ENCODE measurements around the gene GTF2B.
"Not testable (repeated sequence)": the region's sequence is repeated elsewhere in the genome, so short reads cannot be mapped to it uniquely, and the experiment has no call there.

Gene GTF2B

GRCh38 chr1:88880717-88881116, 10.7 kb downstream of the GTF2B start:
- not testable (repeated sequence) for DNase-seq

- DNase-seq = no peak
These were observed 12.6 kb downstream of the GTF2B start for GRCh38 chr1:88878731-88879130.

GRCh38 chr1:88877911-88878310, 13.5 kb downstream of the GTF2B start:
- no peak for DNase-seq

GRCh38 chr1:88877382-88877825, 14.0 kb downstream of the GTF2B start:
- no peak for DNase-seq

GRCh38 chr1:88876573-88877365, 14.6 kb downstream of the GTF2B start:
- no peak for DNase-seq

- DNase-seq = no peak
These were observed 15.8 kb downstream of the GTF2B start for GRCh38 chr1:88875595-88875994.

GRCh38 chr1:88873737-88874349, 17.5 kb downstream of the GTF2B start:
- DNase-seq = no peak

GRCh38 chr1:88869644-88870043, 21.7 kb downstream of the GTF2B start:
- not testable (repeated sequence) for DNase-seq

GRCh38 chr1:88867743-88868521, 23.4 kb downstream of the GTF2B start:
- DNase-seq = no peak

- no peak for DNase-seq
These were observed 39.9 kb downstream of the GTF2B start for GRCh38 chr1:88851303-88852063.

- no peak for DNase-seq
These were observed 43.7 kb downstream of the GTF2B start for GRCh38 chr1:88847643-88848042.

- no peak for DNase-seq
These were observed 65.6 kb downstream of the GTF2B start for GRCh38 chr1:88825721-88826120.

- not testable (repeated sequence) for DNase-seq
These were observed 71.7 kb downstream of the GTF2B start for GRCh38 chr1:88819642-88820041.

- no peak for DNase-seq
These were observed 77.9 kb downstream of the GTF2B start for GRCh38 chr1:88813471-88813870.

GRCh38 chr1:88812366-88812765, 79.0 kb downstream of the GTF2B start:
- no peak for DNase-seq

- DNase-seq = no peak
These were observed 87.9 kb downstream of the GTF2B start for GRCh38 chr1:88803444-88803843.

GRCh38 chr1:88802950-88803349, 88.4 kb downstream of the GTF2B start:
- no peak for DNase-seq
